SU-DHL-6 (cell line): ENCODE measurements around the gene ZKSCAN4.
A peak's percentile ranks its signal among the peaks of the same experiment; 100 is the strongest.

Experiments used
- H2AFZ ChIP-seq: fragments of 200-600 bp; sonication (generic); 2 replicates; pipeline ENCODE4 v1.6.1; 2014; ENCODE audit warnings: low read depth, mild to moderate bottlenecking, moderate library complexity, mixed read lengths, antibody characterized with exemption, low read length; ENCODE audit not compliant: severe bottlenecking
- H3F3A ChIP-seq: fragments of 200-600 bp; shearing (Covaris generic); 2 replicates; pipeline ENCODE4 v1.6.0; 2016; ENCODE audit warnings: antibody characterized with exemption, mild to moderate bottlenecking; ENCODE audit not compliant: insufficient read depth
- H3K27ac ChIP-seq: fragments of 200-600 bp; sonication (generic); 2 replicates; pipeline ENCODE4 v1.5.1; 2016; ENCODE audit warnings: low read depth, mild to moderate bottlenecking, low read length, moderate library complexity, mixed read lengths
- H3K27me3 ChIP-seq: fragments of 200-600 bp; sonication (generic), shearing (Covaris generic); 2 replicates; pipeline ENCODE4 v1.6.0; 2014; ENCODE audit warnings: mild to moderate bottlenecking, low read length
- H3K36me3 ChIP-seq: fragments of 200-600 bp; sonication (generic); 2 replicates; pipeline ENCODE4 v1.6.1; 2014; ENCODE audit warnings: mild to moderate bottlenecking, low read length, mixed read lengths
- H3K4me2 ChIP-seq: fragments of 300-600, 200-600 bp; shearing (Covaris generic), sonication (generic); 2 replicates; pipeline ENCODE4 v1.6.0; 2014; ENCODE audit warnings: low read length, low read depth, mild to moderate bottlenecking; ENCODE audit not compliant: poor library complexity, severe bottlenecking
- H3K4me3 ChIP-seq: fragments of 200-600 bp; sonication (generic); 2 replicates; pipeline ENCODE4 v1.5.1; 2014; ENCODE audit warnings: antibody characterized with exemption, low read length, mild to moderate bottlenecking, mixed read lengths; ENCODE audit not compliant: insufficient read depth, poor library complexity, severe bottlenecking
- H3K79me2 ChIP-seq: fragments of 200-600 bp; sonication (generic); 2 replicates; pipeline ENCODE4 v1.6.1; 2014; ENCODE audit warnings: mild to moderate bottlenecking, low read length, moderate library complexity; ENCODE audit not compliant: insufficient read depth
- H3K9ac ChIP-seq: fragments of 200-600 bp; sonication (generic); 2 replicates; pipeline ENCODE4 v1.7.0; 2014; ENCODE audit warnings: mild to moderate bottlenecking, low read length
- H3K9me2 ChIP-seq: fragments of 200-600 bp; sonication (generic); replicated peaks from 2 replicates; pipeline ENCODE4 v1.6.1; 2014; ENCODE audit warnings: low read length; ENCODE audit not compliant: insufficient read depth
- H3K9me3 ChIP-seq: fragments of 200-600 bp; sonication (generic); 2 replicates; pipeline ENCODE4 v1.6.1; 2014; ENCODE audit warnings: low read length, mixed read lengths; ENCODE audit not compliant: insufficient read depth
- H4K20me1 ChIP-seq: fragments of 200-600 bp; sonication (generic); 2 replicates; pipeline ENCODE4 v1.6.1; 2014; ENCODE audit warnings: low read depth, mild to moderate bottlenecking, antibody characterized with exemption, low read length, moderate library complexity, mixed read lengths
- EZH2phosphoT487 ChIP-seq: fragments of 200-600 bp; sonication (generic), shearing (Covaris generic); conservative IDR thresholded peaks from 2 replicates; pipeline ENCODE4 v1.6.1; 2018; ENCODE audit warnings: mild to moderate bottlenecking, antibody characterized with exemption, low read length, moderate library complexity, mixed read lengths
- TF ChIP-seq, protein P1 (sequence below): fragments of 200-600 bp; sonication (generic); IDR thresholded peaks from one replicate; pipeline ENCODE4 v1.5.1; 2017; ENCODE audit warnings: antibody characterized with exemption, mild to moderate bottlenecking, low read length, moderate library complexity; ENCODE audit not compliant: insufficient read depth, poor library complexity, severe bottlenecking

ZKSCAN4 gene

DNA sequence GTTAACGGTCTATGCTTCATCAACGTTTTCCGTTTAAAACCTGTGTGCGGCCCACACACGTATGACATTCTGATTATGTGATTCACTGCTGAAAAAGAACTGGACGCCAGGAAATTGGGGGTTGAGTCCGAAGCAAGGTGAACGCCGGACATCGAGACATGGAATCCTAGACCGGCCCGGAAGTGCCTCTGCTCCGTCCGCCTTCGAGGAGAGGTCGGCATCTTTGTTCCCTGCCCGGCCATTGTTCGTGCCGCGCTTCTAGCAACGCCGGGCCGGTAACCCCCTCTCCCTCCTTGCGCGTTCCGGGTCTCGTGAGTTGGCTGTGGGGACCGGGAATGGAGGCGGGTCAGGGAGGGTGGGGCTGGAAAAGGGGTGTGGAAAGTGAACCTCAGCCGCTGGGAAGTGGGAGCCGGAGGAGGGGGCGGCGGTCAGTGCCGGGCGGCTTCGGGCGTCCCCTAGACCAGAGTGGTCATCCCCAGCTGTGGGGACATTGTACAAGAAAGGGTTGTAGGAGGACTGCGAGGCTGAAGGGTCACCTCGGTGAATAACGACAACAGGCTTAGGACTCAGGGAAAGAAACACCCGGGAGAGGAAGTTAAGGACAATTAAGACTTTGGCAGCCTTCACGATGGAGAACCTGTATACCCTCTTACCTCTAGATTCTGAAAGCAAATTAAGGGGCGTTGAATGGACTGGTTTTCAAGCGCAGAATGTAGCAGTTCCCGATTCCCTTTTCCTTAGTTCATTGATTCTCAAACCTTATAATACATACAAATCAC lies 26.8 kb downstream of the ZKSCAN4 start, which contains the start of gene ZSCAN9:
ZSCAN9 (plus strand) TSS at position 220 of the 779 bp plus-strand sequence. CDS start 1,810 bp downstream, outside the sequence.
- H3K9me2 ChIP-seq = no peaks in the 10 kb centered on the region
- TF ChIP-seq EZH2phosphoT487 = no peak
- peaks cover 4% of the 10 kb centered on the region for H3K36me3 ChIP-seq
- H3K4me3 ChIP-seq = peak within 1 kb of the TSS; percentile 79
- H3K27me3 ChIP-seq = no peaks in the 10 kb centered on the region
- no peaks in the 10 kb centered on the region for H4K20me1 ChIP-seq
- peak within 1 kb of the TSS; percentile 72 for H3K4me2 ChIP-seq
- peaks cover 8% of the 10 kb centered on the region; the same call in 1 of the 2 replicates for H3F3A ChIP-seq
- H3K27ac ChIP-seq = no peak within 1 kb of the TSS
- peaks cover 10% of the 10 kb centered on the region for H3K79me2 ChIP-seq
- H2AFZ ChIP-seq = peak within 1 kb of the TSS; percentile 93
- peak within 1 kb of the TSS; percentile 70 for H3K9ac ChIP-seq
- H3K9me3 ChIP-seq = no peaks in the 10 kb centered on the region

DNA sequence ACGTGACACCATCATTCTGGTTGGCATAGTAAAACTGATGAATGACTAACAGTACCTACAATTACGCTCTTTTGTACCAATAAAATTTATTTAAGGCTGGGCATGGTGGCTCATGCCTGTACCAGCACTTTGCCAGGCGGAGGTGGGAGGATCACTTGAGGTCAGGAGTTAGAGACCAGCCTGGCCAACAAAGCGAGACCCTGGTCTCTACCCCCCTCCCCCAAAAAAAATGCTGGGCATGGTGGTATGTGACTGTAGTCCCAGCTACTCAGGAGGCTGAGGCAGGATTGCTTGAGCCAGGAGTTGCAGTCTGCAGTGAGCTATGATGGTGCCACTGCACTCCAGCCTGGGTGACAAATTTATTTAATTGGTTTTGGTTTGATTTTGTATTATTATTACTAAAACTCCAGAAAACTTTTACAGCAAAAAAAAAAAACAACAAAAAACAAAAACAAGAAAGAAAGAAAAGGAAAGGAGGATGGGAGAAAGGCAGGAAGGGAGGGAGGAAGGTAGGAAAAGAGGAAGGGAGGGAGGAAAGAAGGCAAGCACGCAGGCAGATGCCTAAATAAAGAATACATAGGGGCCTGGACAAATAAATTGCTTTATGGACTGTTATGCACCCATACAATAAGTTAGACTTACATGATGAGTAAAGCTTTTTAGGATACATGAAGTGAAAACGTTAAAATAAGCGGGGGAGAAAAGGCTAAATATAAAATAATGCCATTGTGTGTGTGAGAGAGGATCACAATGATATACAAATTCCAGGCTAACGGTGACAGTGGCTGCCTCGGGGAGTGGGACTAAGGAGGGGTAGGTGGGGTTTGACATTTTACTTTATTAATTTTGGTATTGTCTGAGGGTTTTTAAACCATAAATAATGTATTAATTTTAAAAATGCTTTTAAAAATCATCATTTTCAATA lies 27.7 kb downstream of the ZKSCAN4 start:
- Histone ChIP-seq H3K9me2 (no peaks in the 10 kb centered on the region), H3K4me3 (peak overlapping the region; percentile 79), H3K9me3 (no peaks in the 10 kb centered on the region), H2AFZ (peak overlapping the region; percentile 93), H3K27ac (no peak overlapping the region), H3K79me2 (peaks cover 10% of the 10 kb centered on the region), H3K36me3 (peaks cover 4% of the 10 kb centered on the region), H4K20me1 (no peaks in the 10 kb centered on the region), H3K4me2 (peak overlapping the region; percentile 72), H3K27me3 (no peaks in the 10 kb centered on the region), H3K9ac (peak overlapping the region; percentile 70), H3F3A (peaks cover 8% of the 10 kb centered on the region; the same call in 1 of the 2 replicates)
- no peak for TF ChIP-seq EZH2phosphoT487

DNA sequence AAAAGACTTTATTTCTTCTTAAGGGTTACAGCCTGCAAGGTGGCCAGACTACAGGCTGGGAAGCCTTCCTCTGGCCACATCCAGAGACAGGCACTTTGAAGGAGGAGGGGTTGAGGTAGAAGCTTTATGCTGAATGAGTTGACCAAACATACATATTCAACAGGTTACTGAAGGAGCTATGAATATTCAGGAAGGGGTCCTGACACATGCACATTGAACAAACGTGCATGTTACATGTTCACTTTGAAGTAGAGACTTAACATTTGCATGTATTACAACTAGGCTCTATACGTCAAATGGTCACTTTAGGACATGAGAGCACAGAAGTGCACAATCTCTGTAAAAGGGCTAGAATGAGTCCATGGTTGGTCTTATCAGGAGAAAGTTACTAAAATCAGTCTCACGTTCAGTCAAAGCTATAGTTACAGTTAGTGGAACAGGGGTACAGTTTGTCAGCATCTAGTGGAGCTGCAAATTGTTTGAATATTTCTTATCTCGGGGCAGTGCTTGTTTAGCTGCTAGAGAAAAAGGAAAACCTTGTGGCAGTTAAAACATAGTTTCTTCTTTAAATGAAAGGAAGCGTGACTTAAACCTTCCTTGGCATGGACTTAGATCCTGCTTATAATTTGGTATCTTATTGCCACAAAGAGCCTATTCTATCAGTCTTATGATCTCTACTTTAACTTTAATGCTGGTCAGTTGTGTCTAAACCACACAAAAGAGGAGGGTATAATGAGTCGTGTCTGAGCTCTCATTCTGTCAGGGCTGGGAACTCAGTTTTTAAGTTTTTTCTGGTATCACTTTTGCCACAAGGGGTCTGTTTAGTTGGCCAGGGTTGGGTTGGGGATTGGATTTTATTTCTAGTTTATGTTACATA lies 31.6 kb downstream of the ZKSCAN4 start:
- H4K20me1 ChIP-seq = no peaks in the 10 kb centered on the region
- no peaks in the 10 kb centered on the region for H3K9me2 ChIP-seq
- H2AFZ ChIP-seq = no peak overlapping the region
- 0 out of 2 replicates have a peak, but pooled peaks cover 4% of the 10 kb centered on the region for H3F3A ChIP-seq
- no peaks in the 10 kb centered on the region for H3K9me3 ChIP-seq
- no peak overlapping the region for H3K4me3 ChIP-seq
- no peak overlapping the region for H3K9ac ChIP-seq
- H3K36me3 ChIP-seq = no peaks in the 10 kb centered on the region
- H3K27me3 ChIP-seq = no peaks in the 10 kb centered on the region
- H3K79me2 ChIP-seq = peaks cover 2% of the 10 kb centered on the region; the same call in 1 of the 2 replicates
- H3K4me2 ChIP-seq = no peak overlapping the region
- no peak overlapping the region for H3K27ac ChIP-seq
- no peak for TF ChIP-seq EZH2phosphoT487
- TF ChIP-seq, protein P1, sequence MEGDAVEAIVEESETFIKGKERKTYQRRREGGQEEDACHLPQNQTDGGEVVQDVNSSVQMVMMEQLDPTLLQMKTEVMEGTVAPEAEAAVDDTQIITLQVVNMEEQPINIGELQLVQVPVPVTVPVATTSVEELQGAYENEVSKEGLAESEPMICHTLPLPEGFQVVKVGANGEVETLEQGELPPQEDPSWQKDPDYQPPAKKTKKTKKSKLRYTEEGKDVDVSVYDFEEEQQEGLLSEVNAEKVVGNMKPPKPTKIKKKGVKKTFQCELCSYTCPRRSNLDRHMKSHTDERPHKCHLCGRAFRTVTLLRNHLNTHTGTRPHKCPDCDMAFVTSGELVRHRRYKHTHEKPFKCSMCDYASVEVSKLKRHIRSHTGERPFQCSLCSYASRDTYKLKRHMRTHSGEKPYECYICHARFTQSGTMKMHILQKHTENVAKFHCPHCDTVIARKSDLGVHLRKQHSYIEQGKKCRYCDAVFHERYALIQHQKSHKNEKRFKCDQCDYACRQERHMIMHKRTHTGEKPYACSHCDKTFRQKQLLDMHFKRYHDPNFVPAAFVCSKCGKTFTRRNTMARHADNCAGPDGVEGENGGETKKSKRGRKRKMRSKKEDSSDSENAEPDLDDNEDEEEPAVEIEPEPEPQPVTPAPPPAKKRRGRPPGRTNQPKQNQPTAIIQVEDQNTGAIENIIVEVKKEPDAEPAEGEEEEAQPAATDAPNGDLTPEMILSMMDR = no peak
